GM23248 (cell line): ENCODE measurements around the gene TTN.

Source experiments
- EZH2 ChIP-seq: fragments of 200-600 bp; sonication (generic); IDR thresholded peaks from 2 replicates; pipeline ENCODE4 v1.6.1; 2018; ENCODE audit warnings: antibody characterized with exemption, mild to moderate bottlenecking; ENCODE audit not compliant: insufficient read depth, poor library complexity, severe bottlenecking
- EZH2phosphoT487 ChIP-seq: fragments of 200-600 bp; sonication (generic); IDR thresholded peaks from 2 replicates; pipeline ENCODE4 v1.6.1; 2018; ENCODE audit warnings: antibody characterized with exemption, moderate library complexity, mild to moderate bottlenecking, low read depth; ENCODE audit not compliant: insufficient read depth

- no peak for TF ChIP-seq EZH2phosphoT487
- no peak for TF ChIP-seq EZH2
Measured at GRCh38 chr2:178512484-178512883, 294.7 kb downstream of the TTN start.
